SK-N-SH treated with all-trans-retinoic acid at 6 μM for 48 hours (cell line): Measurements from ENCODE around the gene ASNSD1.
"Not testable (repeated sequence)": the region's sequence is repeated elsewhere in the genome, so short reads cannot be mapped to it uniquely, and the experiment has no call there.

Experiments
- ATAC-seq: fragments of 200-7000 bp; cut with Tn5 transposase; 3 replicates; pipeline ENCODE4 v1.9.1; 2020; ENCODE audit warnings: mild to moderate bottlenecking, moderate library complexity
- ARNTL ChIP-seq: fragments of 450-650 bp; formaldehyde crosslinking; IDR thresholded peaks from 2 replicates; pipeline ENCODE4 v1.5.0; 2020; ENCODE audit warnings: low read depth, mild to moderate bottlenecking, moderate library complexity, borderline replicate concordance
- BACH2 ChIP-seq: fragments of 250-450 bp; sonication (Bioruptor Pico); IDR thresholded peaks from 2 replicates; pipeline ENCODE4 v1.9.0; 2021; ENCODE audit warnings: mild to moderate bottlenecking, borderline replicate concordance
- CSDC2 ChIP-seq: fragments of 250-450 bp; sonication (Bioruptor Pico); IDR thresholded peaks from 2 replicates; pipeline ENCODE4 v1.5.0; 2020; ENCODE audit warnings: mild to moderate bottlenecking, moderate library complexity
- GLIS3 ChIP-seq: fragments of 250-450 bp; sonication (Bioruptor Pico); IDR thresholded peaks from 2 replicates; pipeline ENCODE4 v1.5.0; 2020; ENCODE audit warnings: mild to moderate bottlenecking, moderate library complexity
- ISL1 ChIP-seq: fragments of 250-450 bp; sonication (Bioruptor Pico); IDR thresholded peaks from 2 replicates; pipeline ENCODE4 v2.1.2; 2022; ENCODE audit warnings: mild to moderate bottlenecking, moderate library complexity
- OSR1 ChIP-seq: fragments of 250-450 bp; sonication (Bioruptor Pico); IDR thresholded peaks from 2 replicates; pipeline ENCODE4 v1.8.0; 2022; ENCODE audit warnings: moderate library complexity, mild to moderate bottlenecking, inconsistent platforms
- PPARA ChIP-seq: fragments of 250-450 bp; sonication (Bioruptor Pico); IDR thresholded peaks from 2 replicates; pipeline ENCODE4 v1.5.0; 2020; ENCODE audit warnings: mild to moderate bottlenecking, borderline replicate concordance
- RARB ChIP-seq: fragments of 250-450 bp; sonication (Bioruptor Pico); IDR thresholded peaks from 2 replicates; pipeline ENCODE4 v1.8.0; 2021; ENCODE audit warnings: mild to moderate bottlenecking, moderate library complexity
- SNAI2 ChIP-seq: fragments of 250-450 bp; sonication (Bioruptor Pico); IDR thresholded peaks from 2 replicates; pipeline ENCODE4 v1.5.0; 2020; ENCODE audit warnings: mild to moderate bottlenecking, moderate library complexity
- TSHZ2 ChIP-seq: fragments of 250-450 bp; sonication (Bioruptor Pico); IDR thresholded peaks from 2 replicates; pipeline ENCODE4 v1.5.0; 2020; ENCODE audit warnings: mild to moderate bottlenecking, moderate library complexity
- ZFP3 ChIP-seq: fragments of 250-450 bp; sonication (Bioruptor Pico); IDR thresholded peaks from 2 replicates; pipeline ENCODE4 v1.5.0; 2020; ENCODE audit warnings: mild to moderate bottlenecking, moderate library complexity
- ZFP30 ChIP-seq: fragments of 450-650 bp; formaldehyde crosslinking; IDR thresholded peaks from 2 replicates; pipeline ENCODE4 v1.5.0; 2022; ENCODE audit warnings: mild to moderate bottlenecking, moderate library complexity
- ZNF565 ChIP-seq: fragments of 450-650 bp; formaldehyde crosslinking; conservative IDR thresholded peaks from 2 replicates; pipeline ENCODE4 v1.5.0; 2020; ENCODE audit warnings: low read depth, mild to moderate bottlenecking, moderate library complexity
- TF ChIP-seq, protein P1 (sequence below): fragments of 250-450 bp; sonication (Bioruptor Pico); IDR thresholded peaks from 2 replicates; pipeline ENCODE4 v1.8.0; 2020; ENCODE audit warnings: mild to moderate bottlenecking, moderate library complexity, borderline replicate concordance
- TF ChIP-seq, protein P2 (sequence below): fragments of 250-450 bp; sonication (Bioruptor Pico); IDR thresholded peaks from 2 replicates; pipeline ENCODE4 v1.5.1; 2020; ENCODE audit warnings: low read depth, mild to moderate bottlenecking, moderate library complexity
- TF ChIP-seq, protein P3 (sequence below): fragments of 250-450 bp; sonication (Bioruptor Pico); IDR thresholded peaks from 2 replicates; pipeline ENCODE4 v1.8.0; 2021; ENCODE audit warnings: low read depth, mild to moderate bottlenecking, moderate library complexity, borderline replicate concordance
- TF ChIP-seq, protein P4 (sequence below): fragments of 250-450 bp; sonication (Bioruptor Pico); IDR thresholded peaks from 2 replicates; pipeline ENCODE4 v1.5.1; 2021; ENCODE audit warnings: mild to moderate bottlenecking, moderate library complexity

The ASNSD1 gene

DNA sequence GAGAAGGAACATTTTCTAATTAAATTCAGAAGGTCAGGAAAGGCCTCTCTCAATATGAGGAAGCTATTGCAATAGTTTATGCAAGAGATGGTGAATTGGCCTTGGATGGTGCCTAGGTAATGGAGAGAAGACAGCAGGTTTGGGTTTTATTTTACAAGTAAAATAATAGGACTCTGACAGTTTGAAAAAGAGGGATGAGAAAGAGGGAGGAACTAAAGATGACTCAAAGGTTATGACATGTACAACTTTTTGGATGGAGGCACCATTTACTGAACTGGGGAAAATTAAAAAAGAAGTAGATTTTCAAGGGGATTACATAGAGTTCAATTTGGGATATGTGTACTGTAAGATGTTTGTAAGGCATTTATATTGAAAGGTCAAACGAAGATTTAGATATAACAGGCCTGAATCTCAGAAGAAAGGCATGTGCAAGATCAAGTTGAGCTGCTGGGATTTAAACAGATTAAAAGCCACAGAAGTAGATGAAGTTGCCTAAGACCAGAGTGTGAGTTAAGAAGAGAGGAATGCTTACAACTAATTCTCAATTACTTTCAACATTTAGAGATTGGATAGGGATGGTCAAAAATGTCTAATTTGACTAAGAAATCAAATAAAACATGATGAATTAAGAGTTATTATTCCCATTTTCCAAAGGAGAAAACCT is 12.3 kb upstream of the ASNSD1 start:
- TF ChIP-seq, protein P1, sequence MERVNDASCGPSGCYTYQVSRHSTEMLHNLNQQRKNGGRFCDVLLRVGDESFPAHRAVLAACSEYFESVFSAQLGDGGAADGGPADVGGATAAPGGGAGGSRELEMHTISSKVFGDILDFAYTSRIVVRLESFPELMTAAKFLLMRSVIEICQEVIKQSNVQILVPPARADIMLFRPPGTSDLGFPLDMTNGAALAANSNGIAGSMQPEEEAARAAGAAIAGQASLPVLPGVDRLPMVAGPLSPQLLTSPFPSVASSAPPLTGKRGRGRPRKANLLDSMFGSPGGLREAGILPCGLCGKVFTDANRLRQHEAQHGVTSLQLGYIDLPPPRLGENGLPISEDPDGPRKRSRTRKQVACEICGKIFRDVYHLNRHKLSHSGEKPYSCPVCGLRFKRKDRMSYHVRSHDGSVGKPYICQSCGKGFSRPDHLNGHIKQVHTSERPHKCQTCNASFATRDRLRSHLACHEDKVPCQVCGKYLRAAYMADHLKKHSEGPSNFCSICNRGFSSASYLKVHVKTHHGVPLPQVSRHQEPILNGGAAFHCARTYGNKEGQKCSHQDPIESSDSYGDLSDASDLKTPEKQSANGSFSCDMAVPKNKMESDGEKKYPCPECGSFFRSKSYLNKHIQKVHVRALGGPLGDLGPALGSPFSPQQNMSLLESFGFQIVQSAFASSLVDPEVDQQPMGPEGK (CRISPR knock-in tag): 0 out of 2 replicates have a peak, but pooled peaks have one; percentile 26
- peak; percentile 82 for TF ChIP-seq ISL1 (CRISPR knock-in tag)
- TF ChIP-seq PPARA: no peak
- peak; percentile 43; the same call in 1 of the 3 replicates for ATAC-seq

DNA sequence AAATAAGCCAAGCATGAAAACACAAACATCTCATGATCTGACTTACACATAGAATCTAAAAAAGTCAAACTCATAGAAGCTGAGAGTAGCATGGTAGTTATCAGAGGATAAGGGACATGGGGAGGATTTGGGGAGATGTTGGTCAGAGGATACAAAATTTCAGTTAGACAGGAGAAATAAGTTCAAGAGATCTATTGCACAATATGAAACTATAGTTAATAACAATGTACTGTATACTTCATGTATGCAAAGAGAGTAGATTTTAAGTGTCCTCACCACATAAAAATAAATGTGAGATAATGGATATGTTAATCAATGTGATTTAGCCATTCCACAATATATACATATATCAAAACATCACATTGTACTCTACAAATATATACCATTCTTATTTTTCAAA is 10.0 kb upstream of the ASNSD1 start:
- ATAC-seq: no peak
- no peak for TF ChIP-seq PPARA
- TF ChIP-seq ARNTL (CRISPR knock-in tag): no peak
- no peak for TF ChIP-seq GLIS3 (CRISPR knock-in tag)
- no peak for TF ChIP-seq ZFP3
- TF ChIP-seq, protein P1 (CRISPR knock-in tag): no peak
- TF ChIP-seq, protein P2, sequence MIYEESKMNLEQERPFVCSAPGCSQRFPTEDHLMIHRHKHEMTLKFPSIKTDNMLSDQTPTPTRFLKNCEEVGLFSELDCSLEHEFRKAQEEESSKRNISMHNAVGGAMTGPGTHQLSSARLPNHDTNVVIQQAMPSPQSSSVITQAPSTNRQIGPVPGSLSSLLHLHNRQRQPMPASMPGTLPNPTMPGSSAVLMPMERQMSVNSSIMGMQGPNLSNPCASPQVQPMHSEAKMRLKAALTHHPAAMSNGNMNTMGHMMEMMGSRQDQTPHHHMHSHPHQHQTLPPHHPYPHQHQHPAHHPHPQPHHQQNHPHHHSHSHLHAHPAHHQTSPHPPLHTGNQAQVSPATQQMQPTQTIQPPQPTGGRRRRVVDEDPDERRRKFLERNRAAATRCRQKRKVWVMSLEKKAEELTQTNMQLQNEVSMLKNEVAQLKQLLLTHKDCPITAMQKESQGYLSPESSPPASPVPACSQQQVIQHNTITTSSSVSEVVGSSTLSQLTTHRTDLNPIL (CRISPR knock-in tag): no peak
- no peak for TF ChIP-seq ZFP30
- TF ChIP-seq, protein P3, sequence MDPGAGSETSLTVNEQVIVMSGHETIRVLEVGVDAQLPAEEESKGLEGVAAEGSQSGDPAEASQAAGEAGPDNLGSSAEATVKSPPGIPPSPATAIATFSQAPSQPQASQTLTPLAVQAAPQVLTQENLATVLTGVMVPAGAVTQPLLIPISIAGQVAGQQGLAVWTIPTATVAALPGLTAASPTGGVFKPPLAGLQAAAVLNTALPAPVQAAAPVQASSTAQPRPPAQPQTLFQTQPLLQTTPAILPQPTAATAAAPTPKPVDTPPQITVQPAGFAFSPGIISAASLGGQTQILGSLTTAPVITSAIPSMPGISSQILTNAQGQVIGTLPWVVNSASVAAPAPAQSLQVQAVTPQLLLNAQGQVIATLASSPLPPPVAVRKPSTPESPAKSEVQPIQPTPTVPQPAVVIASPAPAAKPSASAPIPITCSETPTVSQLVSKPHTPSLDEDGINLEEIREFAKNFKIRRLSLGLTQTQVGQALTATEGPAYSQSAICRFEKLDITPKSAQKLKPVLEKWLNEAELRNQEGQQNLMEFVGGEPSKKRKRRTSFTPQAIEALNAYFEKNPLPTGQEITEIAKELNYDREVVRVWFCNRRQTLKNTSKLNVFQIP: no peak
- TF ChIP-seq, protein P4, sequence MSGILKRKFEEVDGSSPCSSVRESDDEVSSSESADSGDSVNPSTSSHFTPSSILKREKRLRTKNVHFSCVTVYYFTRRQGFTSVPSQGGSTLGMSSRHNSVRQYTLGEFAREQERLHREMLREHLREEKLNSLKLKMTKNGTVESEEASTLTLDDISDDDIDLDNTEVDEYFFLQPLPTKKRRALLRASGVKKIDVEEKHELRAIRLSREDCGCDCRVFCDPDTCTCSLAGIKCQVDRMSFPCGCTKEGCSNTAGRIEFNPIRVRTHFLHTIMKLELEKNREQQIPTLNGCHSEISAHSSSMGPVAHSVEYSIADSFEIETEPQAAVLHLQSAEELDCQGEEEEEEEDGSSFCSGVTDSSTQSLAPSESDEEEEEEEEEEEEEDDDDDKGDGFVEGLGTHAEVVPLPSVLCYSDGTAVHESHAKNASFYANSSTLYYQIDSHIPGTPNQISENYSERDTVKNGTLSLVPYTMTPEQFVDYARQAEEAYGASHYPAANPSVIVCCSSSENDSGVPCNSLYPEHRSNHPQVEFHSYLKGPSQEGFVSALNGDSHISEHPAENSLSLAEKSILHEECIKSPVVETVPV (CRISPR knock-in tag): no peak
- TF ChIP-seq OSR1 (CRISPR knock-in tag): no peak
- no peak for TF ChIP-seq TSHZ2
- TF ChIP-seq CSDC2 (CRISPR knock-in tag): no peak
- TF ChIP-seq BACH2 (CRISPR knock-in tag): no peak

GRCh38 chr2:189653464-189653863 is 7.8 kb upstream of the ASNSD1 start:
- ATAC-seq: not testable (repeated sequence)

DNA sequence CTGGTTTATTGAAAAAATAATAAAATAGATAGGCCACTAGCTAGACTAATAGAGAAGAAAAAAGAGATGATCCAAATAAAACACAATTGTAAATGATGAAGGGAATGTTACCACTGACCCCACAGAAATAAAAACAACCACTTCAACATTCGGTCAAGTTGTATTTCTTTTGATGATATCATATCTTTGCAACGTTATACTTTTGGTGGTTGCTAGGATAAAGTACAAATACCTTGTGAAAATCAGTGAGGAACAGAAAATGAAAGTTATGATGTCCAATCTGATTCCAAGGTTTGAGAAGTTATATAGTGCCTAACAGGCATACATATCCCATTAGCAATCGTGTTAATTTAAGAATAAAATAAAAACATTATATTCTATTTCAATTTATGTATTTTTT is 6.6 kb upstream of the ASNSD1 start:
- TF ChIP-seq RARB (CRISPR knock-in tag) (no peak), SNAI2 (CRISPR knock-in tag) (no peak), OSR1 (CRISPR knock-in tag) (no peak), ZNF565 (CRISPR knock-in tag) (no peak)
- TF ChIP-seq, protein P2 (CRISPR knock-in tag): no peak
- TF ChIP-seq, protein P3: no peak
- ATAC-seq: no peak
